IPS-20b (cell line): ENCODE measurements around the gene SLC25A26.

Experiments used
- H3K27ac ChIP-seq: one replicate; pipeline ENCODE4 v1.5.1; 2013; ENCODE audit warnings: low read length
- H3K27me3 ChIP-seq: 2 replicates; pipeline ENCODE4 v1.6.1; 2013; ENCODE audit warnings: mild to moderate bottlenecking, low read length, inconsistent platforms; ENCODE audit not compliant: insufficient read depth
- H3K36me3 ChIP-seq: 2 replicates; pipeline ENCODE4 v1.6.1; 2013; ENCODE audit warnings: low read depth, mild to moderate bottlenecking, inconsistent platforms, low read length, moderate library complexity; ENCODE audit not compliant: insufficient read depth
- H3K4me1 ChIP-seq: 2 replicates; pipeline ENCODE4 v1.6.1; 2013; ENCODE audit warnings: mild to moderate bottlenecking, control low read depth, inconsistent platforms, low read length, moderate library complexity; ENCODE audit not compliant: insufficient read depth
- H3K4me3 ChIP-seq: 2 replicates; pipeline ENCODE4 v1.5.1; 2013; ENCODE audit warnings: mild to moderate bottlenecking, low read length, inconsistent platforms
- H3K9ac ChIP-seq: 2 replicates; pipeline ENCODE4 v1.6.1; 2013; ENCODE audit warnings: low read depth, mild to moderate bottlenecking, inconsistent platforms, low read length, moderate library complexity
- H3K9me3 ChIP-seq: 2 replicates; pipeline ENCODE4 v1.6.1; 2013; ENCODE audit warnings: mild to moderate bottlenecking, low read depth, low read length, inconsistent platforms; ENCODE audit not compliant: insufficient read depth

The SLC25A26 gene

GRCh38 chr3:66390013-66390412, 169.2 kb downstream of the SLC25A26 start:
- H3K9ac ChIP-seq = no peak overlapping the region
- no peak overlapping the region for H3K27ac ChIP-seq
- no peak overlapping the region for H3K4me3 ChIP-seq
- no peaks in the 10 kb centered on the region for H3K27me3 ChIP-seq
- H3K36me3 ChIP-seq = peaks cover 96% of the 10 kb centered on the region
- H3K9me3 ChIP-seq = no peaks in the 10 kb centered on the region
- H3K4me1 ChIP-seq = no peaks in the 10 kb centered on the region

DNA sequence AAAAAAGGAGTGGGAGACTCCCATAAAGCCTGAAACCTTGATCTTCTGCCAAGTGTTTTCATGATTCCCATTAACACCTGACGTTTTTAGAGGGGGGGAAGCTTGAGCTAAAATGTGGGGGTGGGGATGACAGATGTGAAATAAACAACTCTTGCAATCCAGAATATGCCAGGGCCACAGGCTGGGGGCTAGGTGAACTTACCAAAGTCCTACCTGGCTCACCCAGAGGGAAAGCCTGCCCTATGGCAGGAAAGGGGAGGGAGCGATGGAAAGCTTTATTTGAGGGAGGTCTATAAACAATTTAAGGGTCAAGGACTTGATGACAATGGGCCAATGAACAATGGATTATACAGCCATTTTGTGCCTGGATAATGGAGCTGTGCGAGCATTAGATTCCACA, 171.7 kb downstream of the SLC25A26 start:
- Histone ChIP-seq H3K4me1 (no peaks in the 10 kb centered on the region), H3K9ac (no peak overlapping the region), H3K27ac (no peak overlapping the region), H3K27me3 (no peaks in the 10 kb centered on the region), H3K36me3 (peaks cover 96% of the 10 kb centered on the region), H3K9me3 (no peaks in the 10 kb centered on the region), H3K4me3 (no peak overlapping the region)

DNA sequence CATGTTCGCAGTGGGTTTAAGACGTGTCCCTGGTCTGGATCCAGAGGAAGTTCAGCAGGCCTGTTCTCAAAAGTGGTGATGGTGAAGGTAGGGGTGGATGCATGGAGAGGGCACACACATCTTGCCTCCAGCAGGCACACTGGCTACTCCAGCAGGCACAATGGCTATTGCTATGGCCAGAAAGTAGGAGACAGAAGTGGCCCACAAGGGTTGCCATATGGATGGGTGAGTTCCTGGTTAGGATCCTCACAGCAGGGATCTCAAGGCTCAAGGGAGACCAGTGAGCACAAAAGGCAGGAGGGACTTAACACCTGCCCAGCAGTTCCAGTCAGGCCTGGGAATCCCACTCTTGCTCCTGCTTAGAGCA, 172.1 kb downstream of the SLC25A26 start:
- H3K36me3 ChIP-seq = peaks cover 99% of the 10 kb centered on the region
- H3K4me3 ChIP-seq = no peak overlapping the region
- H3K9me3 ChIP-seq = no peaks in the 10 kb centered on the region
- H3K27ac ChIP-seq = no peak overlapping the region
- no peaks in the 10 kb centered on the region for H3K4me1 ChIP-seq
- H3K27me3 ChIP-seq = no peaks in the 10 kb centered on the region
- no peak overlapping the region for H3K9ac ChIP-seq

DNA sequence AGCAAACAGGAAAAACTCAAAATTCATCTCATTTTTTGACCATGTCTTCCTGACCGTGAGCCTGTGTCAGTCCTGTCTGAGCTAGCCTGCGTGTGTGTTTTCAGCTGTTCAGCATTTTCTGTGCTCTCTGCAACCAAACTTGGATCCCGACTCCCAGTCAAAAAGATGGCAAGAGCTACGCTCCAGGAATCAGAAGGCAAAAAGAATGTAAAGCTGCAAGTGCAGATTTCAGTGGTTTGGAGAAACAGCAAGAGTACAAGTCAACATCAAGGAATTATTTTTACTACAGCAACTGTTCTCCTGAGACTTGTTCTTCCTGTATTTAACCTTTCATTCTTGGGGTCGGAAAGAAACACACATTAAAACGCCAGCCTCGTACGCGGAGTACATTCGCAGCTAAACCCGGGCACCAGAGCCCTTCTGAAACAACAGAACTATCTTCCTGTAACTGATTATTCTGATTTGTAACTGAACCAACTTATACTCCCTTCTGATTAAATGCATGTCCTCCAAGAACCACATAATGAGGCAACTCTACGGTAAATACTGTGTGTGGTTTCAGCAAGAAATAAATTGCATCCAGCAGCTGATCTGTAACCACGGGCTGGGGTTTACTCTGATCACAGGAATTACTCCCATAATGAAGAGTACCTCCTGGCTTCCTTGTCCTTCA, 172.7 kb downstream of the SLC25A26 start:
- H3K4me1 ChIP-seq = no peaks in the 10 kb centered on the region

DNA sequence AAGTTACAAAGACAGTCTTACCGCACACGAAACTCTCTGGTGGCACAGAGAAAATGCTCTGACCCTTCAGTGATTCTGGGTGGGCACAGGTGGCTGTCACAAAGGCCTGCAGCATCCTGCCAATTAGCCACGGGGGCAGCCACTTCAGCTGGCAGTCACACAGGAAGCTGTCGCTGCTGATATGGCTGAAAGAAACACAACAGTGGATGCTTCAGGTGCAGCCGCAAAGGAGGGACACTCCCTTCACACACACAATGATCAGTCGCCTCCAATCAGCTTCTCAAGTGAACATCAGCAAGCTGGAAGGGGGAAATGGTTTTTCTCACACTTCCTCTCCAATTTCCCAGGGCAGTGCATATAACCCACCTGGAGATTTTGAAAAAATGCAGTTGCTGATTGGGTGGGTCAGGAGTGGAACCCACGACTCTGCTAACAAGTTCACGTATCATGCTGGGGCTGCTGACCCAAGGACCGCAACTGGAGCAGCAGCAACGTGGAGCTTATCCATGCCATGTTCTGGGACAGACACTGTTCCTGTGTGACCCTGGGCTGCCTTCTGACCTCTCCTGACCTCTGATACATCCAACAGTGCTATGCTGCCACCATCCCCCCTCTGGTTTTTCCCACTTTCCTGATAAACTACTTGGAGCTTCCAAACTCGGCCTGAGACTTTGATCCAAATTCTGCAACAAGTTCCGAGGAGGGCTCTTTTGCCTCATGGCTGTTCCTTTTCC, 173.4 kb downstream of the SLC25A26 start:
- Histone ChIP-seq H3K9ac (no peak overlapping the region), H3K36me3 (peaks cover 99% of the 10 kb centered on the region), H3K4me1 (no peaks in the 10 kb centered on the region), H3K4me3 (no peak overlapping the region), H3K27ac (no peak overlapping the region), H3K27me3 (no peaks in the 10 kb centered on the region), H3K9me3 (no peaks in the 10 kb centered on the region)

More for the DNA sequence above, 172.7 kb downstream of the SLC25A26 start:
- Histone ChIP-seq H3K27ac (no peak overlapping the region), H3K9ac (no peak overlapping the region), H3K27me3 (no peaks in the 10 kb centered on the region), H3K36me3 (peaks cover 99% of the 10 kb centered on the region), H3K4me3 (no peak overlapping the region), H3K9me3 (no peaks in the 10 kb centered on the region)

DNA sequence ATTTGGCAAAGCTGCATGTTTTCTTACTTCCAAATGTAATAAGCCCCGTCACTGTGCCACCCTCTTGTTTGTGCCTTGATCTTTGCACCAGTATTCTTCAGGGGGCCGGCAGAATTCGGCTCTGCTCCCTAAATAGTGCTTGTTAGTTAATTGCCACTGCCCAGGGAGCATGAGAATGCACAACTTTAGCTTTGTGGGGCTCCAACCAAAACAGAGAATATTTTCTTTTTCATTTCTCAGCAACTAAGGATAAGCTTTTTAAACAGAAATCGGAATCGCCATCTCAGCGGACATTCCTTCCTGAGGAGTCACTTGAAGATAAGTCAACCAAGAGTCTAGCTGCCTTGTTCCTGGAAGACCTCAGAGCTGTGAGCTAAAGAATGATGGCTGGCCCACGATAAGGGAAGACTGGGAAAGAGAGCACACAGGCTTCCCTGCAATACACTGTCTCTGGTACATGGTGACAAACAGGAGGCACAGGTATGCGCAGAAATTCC, 174.0 kb downstream of the SLC25A26 start:
- Histone ChIP-seq H3K9me3 (no peaks in the 10 kb centered on the region), H3K9ac (no peak overlapping the region), H3K36me3 (peaks cover 99% of the 10 kb centered on the region), H3K27ac (no peak overlapping the region), H3K27me3 (no peaks in the 10 kb centered on the region), H3K4me3 (no peak overlapping the region), H3K4me1 (no peaks in the 10 kb centered on the region)

DNA sequence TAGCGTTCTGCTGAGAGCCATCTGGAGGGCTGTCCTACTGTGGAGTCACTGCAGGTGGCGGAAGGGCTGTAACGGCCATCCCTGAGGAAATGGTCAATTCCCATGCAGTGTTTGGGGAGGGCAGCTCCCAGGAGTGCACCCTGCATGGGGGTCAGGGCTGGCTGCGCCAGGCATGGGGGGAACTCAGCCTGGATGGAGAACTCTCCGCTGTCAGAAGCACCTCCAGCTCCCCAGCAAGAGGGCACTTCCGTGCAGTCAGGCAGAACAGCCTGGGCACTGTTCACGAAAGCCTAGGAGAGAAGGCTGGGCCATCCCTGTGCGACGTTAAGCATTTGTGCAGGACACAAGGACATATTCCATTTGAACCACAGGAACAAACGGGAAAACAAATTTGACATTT, 174.8 kb downstream of the SLC25A26 start:
- peaks cover 99% of the 10 kb centered on the region for H3K36me3 ChIP-seq
- no peaks in the 10 kb centered on the region for H3K4me1 ChIP-seq
- H3K4me3 ChIP-seq = no peak overlapping the region

DNA sequence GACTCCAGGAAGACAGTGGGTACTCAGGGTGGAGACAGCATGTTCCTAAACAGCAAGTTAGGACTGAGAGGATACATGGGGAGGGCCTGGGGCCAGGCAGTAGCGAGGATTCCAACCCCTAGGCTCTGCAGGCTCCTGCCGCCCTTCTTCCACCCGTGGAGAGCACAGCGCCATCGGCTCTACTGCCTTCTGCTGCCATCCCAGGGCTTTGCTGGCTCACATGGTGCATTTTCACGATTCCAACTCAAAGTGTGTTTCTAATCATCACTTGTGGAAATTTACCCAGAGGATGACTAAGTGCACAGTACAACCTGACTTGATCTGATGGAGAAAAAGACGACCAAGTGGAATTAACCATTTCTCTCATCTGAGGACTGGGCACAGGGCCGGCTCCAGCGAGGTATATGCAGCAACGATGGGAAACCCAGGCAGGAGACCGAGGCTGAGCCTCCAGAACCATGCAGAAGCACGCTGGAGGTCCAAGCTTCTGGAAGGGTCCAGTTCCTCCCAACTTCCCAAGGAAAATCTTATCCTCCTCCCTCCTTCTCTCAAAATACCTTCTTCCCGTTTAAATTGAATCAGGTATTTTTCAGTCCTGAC, 175.5 kb downstream of the SLC25A26 start:
- Histone ChIP-seq H3K27me3 (no peaks in the 10 kb centered on the region), H3K9me3 (no peaks in the 10 kb centered on the region), H3K4me1 (peaks cover 3% of the 10 kb centered on the region; the same call in 1 of the 2 replicates), H3K9ac (no peak overlapping the region), H3K4me3 (no peak overlapping the region), H3K27ac (no peak overlapping the region), H3K36me3 (peaks cover 99% of the 10 kb centered on the region)

More for the DNA sequence above, 174.8 kb downstream of the SLC25A26 start:
- no peaks in the 10 kb centered on the region for H3K9me3 ChIP-seq
- H3K27me3 ChIP-seq = no peaks in the 10 kb centered on the region
- H3K27ac ChIP-seq = no peak overlapping the region
- no peak overlapping the region for H3K9ac ChIP-seq

- Histone ChIP-seq H3K36me3 (peaks cover 100% of the 10 kb centered on the region), H3K4me3 (no peak overlapping the region), H3K9ac (no peak overlapping the region), H3K27ac (no peak overlapping the region), H3K9me3 (no peaks in the 10 kb centered on the region), H3K4me1 (peaks cover 4% of the 10 kb centered on the region; the same call in 1 of the 2 replicates), H3K27me3 (no peaks in the 10 kb centered on the region)
Observed at GRCh38 chr3:66396888-66397287, 176.1 kb downstream of the SLC25A26 start.

- Histone ChIP-seq H3K27ac (no peak overlapping the region), H3K9ac (no peak overlapping the region), H3K9me3 (no peaks in the 10 kb centered on the region), H3K36me3 (peaks cover 100% of the 10 kb centered on the region), H3K4me1 (peaks cover 4% of the 10 kb centered on the region; the same call in 1 of the 2 replicates), H3K27me3 (no peaks in the 10 kb centered on the region), H3K4me3 (no peak overlapping the region)
Observed at GRCh38 chr3:66397745-66398144, 176.9 kb downstream of the SLC25A26 start.

DNA sequence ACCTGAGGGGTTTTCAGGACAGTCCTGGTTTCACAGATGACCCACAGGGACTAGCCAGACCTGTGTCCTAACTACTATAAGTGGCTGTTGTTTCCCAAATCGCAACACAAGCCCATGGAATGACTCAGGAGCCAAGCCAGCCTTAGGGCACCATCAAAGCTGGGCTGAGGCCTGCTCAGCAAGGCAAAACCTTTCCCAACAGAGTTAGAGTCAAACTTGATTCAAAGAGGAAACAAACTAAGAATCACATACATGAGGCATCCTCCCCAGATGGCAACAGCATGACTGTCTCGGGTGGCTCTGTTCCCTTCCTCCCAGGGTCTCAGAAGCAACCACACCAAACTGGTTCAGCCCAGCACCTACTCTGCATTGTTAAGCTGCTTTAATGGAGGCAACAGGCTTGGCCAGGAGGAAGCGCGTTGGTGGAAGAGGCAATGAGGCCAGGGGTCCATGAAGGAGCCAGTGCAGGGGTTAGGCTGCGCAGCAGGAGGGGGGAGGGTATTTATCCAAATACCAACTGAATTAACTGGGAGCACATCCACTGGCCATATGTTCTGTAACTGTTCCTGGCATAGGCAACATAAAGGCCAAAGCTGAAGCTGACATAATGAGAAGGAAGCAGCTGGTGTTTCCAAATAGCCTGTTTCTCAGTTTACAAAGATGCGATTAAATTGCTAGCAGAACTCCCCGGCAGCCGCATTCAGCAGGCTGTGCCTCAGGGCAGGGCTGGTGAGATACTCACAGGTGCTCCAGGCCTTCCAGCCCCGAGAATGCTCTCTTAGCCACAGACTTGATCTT, 177.6 kb downstream of the SLC25A26 start:
- peaks cover 4% of the 10 kb centered on the region; the same call in 1 of the 2 replicates for H3K4me1 ChIP-seq
- H3K4me3 ChIP-seq = no peak overlapping the region
- H3K36me3 ChIP-seq = peaks cover 100% of the 10 kb centered on the region
- no peak overlapping the region for H3K27ac ChIP-seq
- no peak overlapping the region for H3K9ac ChIP-seq
- no peaks in the 10 kb centered on the region for H3K9me3 ChIP-seq
- H3K27me3 ChIP-seq = no peaks in the 10 kb centered on the region
